GM12878 (cell line): Measurements from ENCODE around the gene IL1B. TPM values are rescaled to one million over a fixed set of nuclear protein-coding genes. Genes with fewer than 3 reads are reported as not detected.

Experiments used
- ATF2 ChIP-seq: IDR thresholded peaks from 2 replicates; pipeline ENCODE4 v1.6.1; 2012; ENCODE audit warnings: low read length, inconsistent platforms
- BHLHE40 ChIP-seq, 2 experiments: fragments of 450-650 bp in 1 of 2; IDR thresholded peaks; 2 replicates each; pipeline ENCODE4 v1.6.1; 2011 to 2017; ENCODE audit warnings: low read depth in 2 of 2, borderline replicate concordance in 1 of 2, improper control_type of control experiment in 1 of 2, low read length in 1 of 2, mild to moderate bottlenecking in 1 of 2
- CHD4 ChIP-seq: fragments of 200-600 bp; sonication (generic); IDR thresholded peaks from 2 replicates; pipeline ENCODE4 v1.6.1; 2016; ENCODE audit warnings: mild to moderate bottlenecking
- CREB1 ChIP-seq: IDR thresholded peaks from 2 replicates; pipeline ENCODE4 v1.6.1; 2012; ENCODE audit warnings: low read depth, mild to moderate bottlenecking, inconsistent platforms
- DPF2 ChIP-seq: fragments of 450-650 bp; IDR thresholded peaks from 2 replicates; pipeline ENCODE4 v1.6.1; 2017; ENCODE audit warnings: mild to moderate bottlenecking
- EED ChIP-seq: sonication (generic); IDR thresholded peaks from 2 replicates; pipeline ENCODE4 v1.6.1; 2016; ENCODE audit warnings: antibody characterized with exemption, low read depth
- FOS ChIP-seq: IDR thresholded peaks from 3 replicates; pipeline ENCODE4 v1.6.1; 2011; ENCODE audit warnings: borderline replicate concordance; ENCODE audit not compliant: insufficient read length; ENCODE audit errors: extremely low read depth
- IRF5 ChIP-seq: fragments of 450-650 bp; IDR thresholded peaks from 2 replicates; pipeline ENCODE4 v1.6.1; 2017; ENCODE audit warnings: borderline replicate concordance
- JUNB ChIP-seq: IDR thresholded peaks from 2 replicates; pipeline ENCODE4 v1.6.1; 2016; ENCODE audit warnings: antibody characterized with exemption, mild to moderate bottlenecking
- JUND ChIP-seq: IDR thresholded peaks from 2 replicates; pipeline ENCODE4 v1.6.1; 2012; ENCODE audit warnings: low read depth, mild to moderate bottlenecking, low read length, improper control_type of control experiment, moderate library complexity
- POLR2AphosphoS2 ChIP-seq: IDR thresholded peaks from 2 replicates; pipeline ENCODE4 v1.6.1; 2011; ENCODE audit warnings: low read depth, mild to moderate bottlenecking, low read length, improper control_type of control experiment, moderate library complexity
- RBBP5 ChIP-seq: fragments of 200-600 bp; sonication (generic); conservative IDR thresholded peaks from 2 replicates; pipeline ENCODE4 v1.6.1; 2016
- SREBF1 ChIP-seq: IDR thresholded peaks from 2 replicates; pipeline ENCODE4 v1.6.1; 2012; ENCODE audit warnings: mild to moderate bottlenecking, low read length
- SRF ChIP-seq, 2 experiments: IDR thresholded peaks; 2 replicates each; pipeline ENCODE4 v1.6.1; 2011; ENCODE audit warnings: low read depth in 2 of 2, low read length in 2 of 2, mild to moderate bottlenecking in 1 of 2, moderate library complexity in 1 of 2
- TARDBP ChIP-seq: IDR thresholded peaks from 2 replicates; pipeline ENCODE4 v1.6.1; 2016; ENCODE audit warnings: borderline replicate concordance
- USF2 ChIP-seq: IDR thresholded peaks from 2 replicates; pipeline ENCODE4 v1.6.1; 2011; ENCODE audit warnings: low read depth, low read length, improper control_type of control experiment, borderline replicate concordance
- WRNIP1 ChIP-seq: IDR thresholded peaks from 2 replicates; pipeline ENCODE4 v1.6.1; 2011; ENCODE audit warnings: low read depth, low read length, improper control_type of control experiment, borderline replicate concordance
- ZBTB33 ChIP-seq: fragments of 450-650 bp; IDR thresholded peaks from 2 replicates; pipeline ENCODE4 v1.6.1; 2017; ENCODE audit warnings: mild to moderate bottlenecking
- ZBTB4 ChIP-seq: fragments of 450-650 bp; formaldehyde crosslinking; IDR thresholded peaks from 2 replicates; pipeline ENCODE4 v1.4.0; 2022; ENCODE audit warnings: mild to moderate bottlenecking, moderate library complexity
- ZNF384 ChIP-seq: IDR thresholded peaks from 2 replicates; pipeline ENCODE4 v1.6.1; 2012; ENCODE audit warnings: low read depth, mild to moderate bottlenecking, low read length, improper control_type of control experiment, borderline replicate concordance
- ZSCAN29 ChIP-seq: fragments of 450-650 bp; IDR thresholded peaks from 2 replicates; pipeline ENCODE4 v1.6.1; 2017; ENCODE audit warnings: mild to moderate bottlenecking, moderate library complexity
- polyA plus RNA-seq, 11 experiments: library from polyadenylated mRNA; depleted of rRNA in 4 of 11; unstranded in 6 of 11; stranded (reverse) in 5 of 11; fragments of >200 nt; fragmentation: Nextera tagmentation in 4 of 11; fragmentation: Illumina TruSeq in 1 of 11; extraction: Ambion mirVana in 4 of 11; extraction: Trizol in 1 of 11; gene quantifications; 1 replicate in 1 of 11; 2 replicates in 10 of 11; pipeline versions ENCODE4 v1.2.1 to v1.2.3, GENCODE V29; 2011 to 2016; ENCODE audit warnings: inconsistent platforms in 2 of 11, missing spikeins in 2 of 11, low read depth in 1 of 11
- total RNA-seq, 4 experiments: library from RNA; depleted of rRNA in 3 of 4; stranded (reverse); fragments of >200 nt in 3 of 4; fragmentation: Illumina TruSeq in 1 of 4; extraction: Trizol in 1 of 4; gene quantifications; 2 replicates each; pipeline versions ENCODE4 v1.2.1 to v1.2.3, GENCODE V29; 2013 to 2021

Gene IL1B
- total and polyA plus RNA-seq, 10 of the 15 experiments (the other 5 are each of a cell fraction or from before 2014, with no cell fraction given) = 0.20 to 1.6 (median 0.84) TPM

GRCh38 chr2:112812318-112813267 is 24.0 kb downstream of the IL1B start (continued):
- TF ChIP-seq IRF5 (no peak), FOS (no peak), EED (peak; percentile 85), RBBP5 (no peak), SRF (IDR thresholded peaks at IDR 0.05; ENCODE audit: low read depth in 2 of 2, low read length in 2 of 2) (no peak; a peak in 1 of 4 replicates), JUNB (peak; percentile 83), POLR2AphosphoS2 (no peak), JUND (no peak), TARDBP (0 out of 2 replicates have a peak, but pooled peaks have one; percentile 28), ATF2 (peak; percentile 95), ZNF384 (no peak), BHLHE40 (IDR thresholded peaks at IDR 0.05; ENCODE audit: borderline replicate concordance in 1 of 2, low read depth in 2 of 2, low read length in 1 of 2) (peak in 1 of 2 experiments; percentile 33; a peak in 1 of 4 replicates), WRNIP1 (no peak), CREB1 (peak; percentile 83), USF2 (no peak), CHD4 (no peak), SREBF1 (no peak), DPF2 (peak; percentile 75), ZBTB4 (CRISPR knock-in tag) (no peak), ZBTB33 (no peak), ZSCAN29 (peak; percentile 43; the same call in 1 of the 2 replicates)
